Measurements from ENCODE around the gene B4GAT1.
"Not testable (repeated sequence)": the region's sequence is repeated elsewhere in the genome, so short reads cannot be mapped to it uniquely, and the experiment has no call there.

Gene B4GAT1
- total RNA-seq, result 8.0 to 14.2 (median 11.9) reads per million in 4 experiments

- peak; percentile 72 for DNase-seq
These were observed at the start of gene B4GAT1 for GRCh38 chr11:66347425-66348276. Gene B4GAT1, minus strand, starts transcription at chr11:66347629. Its CDS starts 84 bp downstream, at chr11:66347545.

GRCh38 chr11:66393954-66394353 lies 46.5 kb upstream of the B4GAT1 start:
- no peak for DNase-seq

- no peak for DNase-seq
These were observed 43.9 kb upstream of the B4GAT1 start for GRCh38 chr11:66391322-66391721.

- DNase-seq, result peak; percentile 48
These were observed 41.5 kb upstream of the B4GAT1 start for GRCh38 chr11:66388780-66389386.

- DNase-seq, result peak; percentile 73
These were observed 39.0 kb upstream of the B4GAT1 start for GRCh38 chr11:66386171-66387069.

- DNase-seq, result not testable (repeated sequence)
These were observed 36.9 kb upstream of the B4GAT1 start for GRCh38 chr11:66384316-66384715.

- DNase-seq, result not testable (repeated sequence)
These were observed 32.8 kb upstream of the B4GAT1 start for GRCh38 chr11:66380264-66380663.

- DNase-seq, result not testable (repeated sequence)
These were observed 26.4 kb upstream of the B4GAT1 start for GRCh38 chr11:66373690-66374287.

GRCh38 chr11:66373265-66373664 lies 25.8 kb upstream of the B4GAT1 start:
- DNase-seq, result no peak

GRCh38 chr11:66371627-66372415 lies 24.4 kb upstream of the B4GAT1 start, which contains the start of gene SLC29A2:
Gene SLC29A2, minus strand, starts transcription at chr11:66371760. Its CDS starts 169 bp downstream, at chr11:66371591.
- DNase-seq, result peak; percentile 73

GRCh38 chr11:66369073-66369894 lies 21.9 kb upstream of the B4GAT1 start:
- no peak for DNase-seq

- DNase-seq, result no peak
These were observed 21.1 kb upstream of the B4GAT1 start for GRCh38 chr11:66368484-66368883.

- DNase-seq, result no peak
These were observed 20.3 kb upstream of the B4GAT1 start for GRCh38 chr11:66367561-66368312.

- no peak for DNase-seq
These were observed 19.5 kb upstream of the B4GAT1 start for GRCh38 chr11:66366844-66367477.

- DNase-seq, result no peak
These were observed 18.5 kb upstream of the B4GAT1 start for GRCh38 chr11:66365711-66366619.

- DNase-seq, result no peak
These were observed 17.7 kb upstream of the B4GAT1 start for GRCh38 chr11:66365166-66365565.

GRCh38 chr11:66363805-66364535 lies 16.5 kb upstream of the B4GAT1 start:
- peak; percentile 58 for DNase-seq

All from effector CD8-positive, alpha-beta T cell (primary cell).